ENCODE data around the gene DPH6.
A peak's percentile ranks its signal among the peaks of the same experiment; 100 is the strongest.

GRCh38 chr15:35325374-35325941, 220.5 kb downstream of the DPH6 start:
- TF ChIP-seq POLR2A (IDR thresholded peaks at IDR 0.05) (no peak), CTCF (IDR thresholded peaks at IDR 0.05) (no peak), POLR2AphosphoS5 (IDR thresholded peaks at IDR 0.05) (peak; percentile 57)
